GM12872 (cell line): Measurements from ENCODE around the gene PLEKHA1.

Experiments
- CTCF ChIP-seq: IDR thresholded peaks from 3 replicates; pipeline ENCODE4 v1.5.1; 2011; ENCODE audit warnings: low read depth, mild to moderate bottlenecking, low read length, moderate library complexity; ENCODE audit not compliant: insufficient read depth

PLEKHA1 gene

GRCh38 chr10:122419016-122419415 is 44.5 kb downstream of the PLEKHA1 start:
- TF ChIP-seq CTCF = no peak

- no peak for TF ChIP-seq CTCF
These were observed 45.5 kb downstream of the PLEKHA1 start for GRCh38 chr10:122419876-122420623.

GRCh38 chr10:122420624-122421007 is 46.1 kb downstream of the PLEKHA1 start:
- TF ChIP-seq CTCF = no peak

GRCh38 chr10:122421054-122421625 is 46.6 kb downstream of the PLEKHA1 start:
- TF ChIP-seq CTCF = no peak

- TF ChIP-seq CTCF = no peak
These were observed 47.2 kb downstream of the PLEKHA1 start for GRCh38 chr10:122421742-122422141.

- no peak for TF ChIP-seq CTCF
These were observed 47.9 kb downstream of the PLEKHA1 start for GRCh38 chr10:122422266-122422989.

GRCh38 chr10:122424059-122424458 is 49.6 kb downstream of the PLEKHA1 start:
- no peak for TF ChIP-seq CTCF
